Stimulated activated CD4-positive, alpha-beta T cell treated with anti-CD3 and anti-CD28 coated beads, Interleukin-1b, Interleukin-23, amount 100 ng/mL, for 24 hours (primary cell): Measurements from ENCODE around the gene GPAM.

Experiments used
- DNase-seq, 4 experiments: peaks; one replicate each; pipeline ENCODE4 v3.0.0-alpha.2; 2020; ENCODE audit warnings: low read depth in 4 of 4, low spot score in 1 of 4

The GPAM gene

DNA sequence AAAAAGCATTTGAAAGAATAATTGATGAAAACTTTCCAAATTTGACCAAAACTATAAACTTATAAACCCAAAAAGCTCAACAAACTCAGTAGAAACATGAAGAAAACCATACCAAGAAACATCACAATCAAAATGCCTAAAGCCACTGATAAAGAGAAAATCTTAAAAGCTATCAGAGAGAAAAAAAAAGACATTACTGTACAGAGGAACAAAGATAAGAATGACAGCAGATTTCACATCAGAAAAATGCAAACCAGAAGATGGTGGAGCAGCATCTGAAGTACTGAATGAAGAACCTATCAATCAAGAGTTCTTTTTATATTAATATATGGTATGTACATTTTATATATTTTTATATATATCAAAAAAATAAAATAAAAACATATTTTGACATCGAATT is 2.4 kb upstream of the GPAM start:
- no peak for DNase-seq

DNA sequence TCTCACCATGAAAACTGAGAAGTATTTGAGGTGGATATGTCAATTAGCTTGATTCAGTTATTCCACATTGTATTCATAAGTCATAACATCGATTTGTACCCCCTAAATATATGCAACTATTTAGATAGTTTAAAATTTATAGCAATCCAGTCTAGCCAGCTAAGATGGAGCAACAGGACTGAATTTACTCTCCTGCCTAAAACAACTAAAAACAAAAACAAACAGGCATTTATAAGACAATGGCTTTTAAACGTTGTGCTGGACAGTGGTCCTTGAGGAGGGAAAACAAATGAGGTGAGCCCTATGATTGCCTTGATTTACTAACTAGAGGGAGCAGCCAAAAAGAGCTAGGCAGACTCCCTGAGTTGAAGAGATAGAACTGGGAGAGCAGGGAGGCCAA is 814 bp upstream of the GPAM start:
- no peak for DNase-seq

- DNase-seq, result no peak
Observed at GRCh38 chr10:112184052-112184371, 447 bp upstream of the GPAM start.

- DNase-seq, result no peak
Observed at GRCh38 chr10:112182784-112183328, 709 bp downstream of the GPAM start.

DNA sequence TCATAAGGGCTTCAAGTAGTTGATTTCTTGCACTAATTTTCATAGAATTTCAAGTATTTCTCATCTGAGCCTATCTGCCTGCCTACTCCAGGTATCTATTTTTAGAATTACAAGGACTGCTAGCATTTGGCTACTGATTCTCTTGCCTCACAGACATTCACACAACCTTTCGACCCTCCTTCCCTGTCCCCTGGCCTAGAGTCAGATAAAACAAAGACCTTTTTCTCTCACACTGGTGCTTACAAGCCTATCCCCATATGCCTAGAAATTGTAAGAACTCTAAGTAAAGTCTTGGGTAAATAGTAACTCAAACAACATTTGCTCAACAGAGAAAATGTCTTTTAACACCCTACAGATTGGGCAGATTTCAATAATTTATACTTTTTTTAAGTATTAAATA is 6.3 kb downstream of the GPAM start:
- no peak for DNase-seq

GRCh38 chr10:112176543-112176942 is 7.0 kb downstream of the GPAM start:
- no peak for DNase-seq

DNA sequence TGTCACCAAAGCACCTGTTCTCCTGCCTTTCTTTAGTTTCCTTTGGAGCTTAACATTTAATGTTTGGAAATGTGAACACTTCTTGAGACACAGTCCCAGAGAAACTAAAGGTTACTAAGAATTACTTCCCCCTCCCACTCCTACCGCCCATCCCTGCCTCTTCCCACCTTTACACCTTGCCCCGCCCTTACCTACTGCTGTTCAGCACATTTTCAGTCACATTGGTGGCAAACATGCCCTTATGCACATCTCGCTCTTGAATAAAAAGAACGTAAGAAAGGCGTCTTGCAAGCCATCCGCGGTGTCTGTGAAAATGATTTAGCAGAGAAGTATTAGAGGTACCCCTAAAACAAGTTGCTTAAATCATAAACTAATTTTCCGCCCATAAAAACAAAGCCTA is 8.2 kb downstream of the GPAM start:
- DNase-seq, result no peak

DNA sequence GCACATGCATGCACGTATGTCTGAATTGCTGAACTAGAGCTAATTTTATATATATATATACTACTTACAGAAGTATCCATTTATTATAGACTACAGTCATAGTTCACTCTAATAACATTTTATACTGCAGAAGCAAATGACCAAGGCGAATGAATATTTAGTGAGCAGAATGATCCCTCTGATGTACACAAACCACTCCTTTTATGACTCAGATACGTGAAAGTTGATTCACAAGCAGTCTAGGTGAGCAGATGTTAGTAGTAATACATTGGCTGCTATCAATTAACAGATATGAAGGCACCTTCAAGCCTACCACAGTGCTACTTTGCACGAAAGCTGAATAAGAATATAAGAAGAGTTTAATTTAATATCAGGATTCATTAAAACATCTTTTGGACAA is 10.4 kb downstream of the GPAM start:
- no peak for DNase-seq

GRCh38 chr10:112168733-112169132 is 14.8 kb downstream of the GPAM start:
- no peak for DNase-seq

- no peak for DNase-seq
Observed at GRCh38 chr10:112166800-112167199, 16.8 kb downstream of the GPAM start.

- no peak for DNase-seq
Observed at GRCh38 chr10:112161757-112162518, 21.6 kb downstream of the GPAM start.

GRCh38 chr10:112160834-112161233 is 22.7 kb downstream of the GPAM start:
- DNase-seq, result no peak

GRCh38 chr10:112159469-112159868 is 24.1 kb downstream of the GPAM start:
- DNase-seq, result no peak

GRCh38 chr10:112151524-112152039 is 32.0 kb downstream of the GPAM start:
- no peak for DNase-seq

GRCh38 chr10:112148331-112148730 is 35.2 kb downstream of the GPAM start:
- DNase-seq, result no peak

- DNase-seq, result no peak
Observed at GRCh38 chr10:112146799-112147198, 36.8 kb downstream of the GPAM start.

GRCh38 chr10:112145263-112145662 is 38.3 kb downstream of the GPAM start:
- no peak for DNase-seq

- DNase-seq, result no peak
Observed at GRCh38 chr10:112143420-112143819, 40.1 kb downstream of the GPAM start.

GRCh38 chr10:112141292-112141691 is 42.3 kb downstream of the GPAM start:
- DNase-seq, result no peak

GRCh38 chr10:112140110-112140970 is 43.2 kb downstream of the GPAM start:
- peak; percentile 39 to 59 (median 50) for DNase-seq

DNA sequence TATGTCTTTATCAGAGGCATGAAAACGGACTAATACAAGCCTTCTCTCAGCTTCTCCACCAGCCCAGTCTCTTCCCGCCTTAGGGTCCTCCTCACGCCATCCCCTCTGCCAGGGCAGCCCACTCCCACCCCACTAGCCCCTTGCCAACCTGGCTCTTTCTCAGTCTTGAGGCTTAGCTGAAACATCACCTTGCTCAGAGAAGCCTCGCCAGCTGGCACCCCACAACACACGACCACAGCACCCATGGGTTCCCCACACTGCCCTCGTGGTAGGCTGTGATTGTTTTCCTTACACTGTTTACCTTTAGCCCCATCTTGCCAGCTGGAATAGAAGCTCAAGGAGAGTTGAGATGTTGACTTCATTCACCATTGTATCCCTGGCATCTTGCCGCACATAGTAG is 44.4 kb downstream of the GPAM start:
- DNase-seq, result no peak
